Measurements from ENCODE around the gene WHAMM. TPM values are rescaled to one million over a fixed set of nuclear protein-coding genes. Genes with fewer than 3 reads are reported as not detected.
"Not testable (repeated sequence)": the region's sequence is repeated elsewhere in the genome, so short reads cannot be mapped to it uniquely, and the experiment has no call there.

WHAMM gene
- polyA plus RNA-seq, 5 donors = 10.0 to 13.6 (median 12.5) TPM

DNA sequence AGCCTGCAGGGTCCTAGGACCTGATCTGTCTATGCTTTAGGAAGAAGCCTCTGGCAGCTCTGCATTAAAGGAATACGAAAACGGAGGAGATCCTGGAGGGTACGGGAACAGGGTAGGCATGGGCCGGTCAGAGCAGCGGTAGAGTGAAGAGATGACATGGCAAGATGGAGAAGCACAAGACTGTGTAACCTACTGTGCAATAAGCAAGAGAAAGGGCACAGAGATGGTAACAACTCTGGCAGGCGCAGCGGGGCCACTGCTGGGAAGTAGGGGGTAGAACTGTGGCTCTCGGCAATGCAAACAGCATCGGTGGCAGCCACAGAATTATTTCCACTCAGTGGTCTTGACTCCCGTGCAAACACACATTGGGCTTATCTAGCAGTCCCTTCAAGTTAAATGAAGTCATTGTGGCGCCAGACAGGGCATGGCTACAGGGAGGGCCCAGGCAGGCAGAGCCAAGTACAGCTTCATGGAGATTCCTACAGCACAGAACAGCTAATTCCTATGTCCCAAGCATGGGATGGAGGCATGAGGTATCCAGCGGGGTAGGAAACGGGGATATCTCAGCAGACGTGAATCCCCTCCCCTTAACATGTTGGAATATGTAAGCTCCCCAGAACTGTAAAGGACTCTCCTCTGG is 28.8 kb downstream of the WHAMM start:
- DNase-seq = no peak

DNA sequence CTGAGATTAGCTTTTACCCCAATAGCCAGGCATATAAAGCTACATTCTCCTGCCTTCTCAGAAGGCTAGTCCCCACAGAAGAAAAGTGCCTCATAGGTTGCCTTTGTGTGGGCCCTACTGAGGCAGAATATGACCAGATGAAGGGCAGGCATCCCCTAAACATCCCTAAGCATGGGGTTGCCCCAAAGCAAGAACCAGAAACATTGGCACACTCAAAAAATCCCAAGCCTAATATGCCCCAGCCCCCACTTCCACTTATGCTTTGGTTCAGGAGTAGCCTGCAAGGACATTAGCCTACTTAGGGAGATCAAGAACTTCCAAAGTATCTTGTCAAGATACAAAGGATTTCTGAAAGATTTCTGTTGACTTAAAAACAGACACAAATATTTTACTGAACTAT is 29.7 kb downstream of the WHAMM start:
- DNase-seq = no peak

DNA sequence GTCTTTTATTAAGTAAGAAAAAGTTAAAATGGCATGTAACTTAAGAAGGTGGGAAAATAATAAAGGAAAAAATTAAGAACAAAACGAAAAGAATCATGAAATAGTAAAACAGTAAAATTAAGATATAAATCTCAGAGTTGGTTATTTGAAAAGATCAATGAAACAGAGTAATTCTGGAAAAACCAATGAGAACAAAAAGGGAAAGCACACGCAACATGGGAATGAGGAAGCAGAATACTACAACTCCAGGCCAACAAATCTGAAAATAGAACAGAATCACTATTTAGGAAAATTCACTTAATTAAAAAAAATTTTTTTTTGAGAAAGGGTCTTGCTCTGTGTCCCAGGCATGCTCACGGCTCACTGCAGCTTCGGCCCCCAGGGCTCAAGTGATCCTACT is 30.7 kb downstream of the WHAMM start:
- DNase-seq = no peak

DNA sequence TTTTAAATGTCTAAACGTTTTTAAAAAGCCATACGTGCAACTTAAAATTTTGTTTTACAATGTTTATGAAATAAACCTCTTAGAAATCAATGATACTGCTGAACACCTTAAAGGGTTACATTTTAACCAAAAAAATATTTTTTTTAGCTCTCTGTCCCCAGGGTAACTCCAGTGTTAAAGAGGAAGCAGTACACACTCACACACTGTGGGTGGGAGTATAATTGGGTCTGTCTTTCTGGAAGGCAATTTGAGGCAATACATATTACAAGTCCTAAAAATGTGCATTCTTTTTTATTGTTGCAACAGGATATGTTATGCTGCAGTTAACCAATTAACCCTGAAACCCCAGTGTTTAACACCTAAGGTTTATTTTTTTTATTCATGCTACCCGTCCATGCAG is 34.1 kb downstream of the WHAMM start:
- no peak for DNase-seq

DNA sequence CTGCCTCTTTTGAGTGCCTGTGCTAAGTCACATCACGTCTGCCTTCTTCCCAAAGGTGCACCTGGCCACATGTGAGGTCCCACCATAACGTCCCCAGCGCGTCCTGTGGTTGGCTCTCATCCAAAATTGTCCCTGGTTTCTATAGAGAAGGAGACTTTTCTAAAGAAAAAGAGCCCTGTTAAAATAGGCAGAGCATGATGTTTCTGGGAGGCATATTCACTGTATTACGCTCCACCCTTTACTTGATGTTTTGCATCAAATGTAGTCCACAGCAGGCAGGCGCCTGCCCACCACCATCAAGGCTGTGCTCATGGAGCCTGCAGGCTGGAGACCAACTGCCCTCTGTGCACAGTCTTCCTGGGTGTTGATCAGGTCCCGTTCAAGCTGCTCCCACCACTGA is 36.3 kb downstream of the WHAMM start:
- DNase-seq = no peak

- no peak for DNase-seq
Measured at GRCh38 chr15:82846621-82847020, 37.2 kb downstream of the WHAMM start.

DNA sequence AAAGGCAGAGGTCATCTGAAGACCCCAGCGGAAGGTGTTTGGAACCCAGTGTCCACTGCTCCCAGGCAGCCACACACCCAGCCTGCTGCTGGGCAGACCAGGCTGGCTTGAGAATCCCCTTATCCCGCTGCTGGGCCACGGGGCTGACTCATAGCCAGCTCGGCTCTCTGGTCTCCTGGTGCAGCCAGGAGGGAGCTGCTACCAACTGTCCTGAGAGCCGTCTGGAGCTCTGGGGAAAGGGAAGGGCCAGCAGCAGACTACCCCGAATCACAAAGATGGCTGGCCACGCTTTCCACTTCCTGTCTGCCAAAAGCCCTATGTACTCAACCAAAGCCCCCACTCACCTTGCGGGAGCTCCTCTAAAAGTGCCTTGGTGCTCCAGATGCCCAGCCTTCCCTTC is 38.3 kb downstream of the WHAMM start:
- no peak for DNase-seq

- no peak for DNase-seq
Measured at GRCh38 chr15:82848241-82848993, 39.0 kb downstream of the WHAMM start.

GRCh38 chr15:82849556-82850512 is 40.4 kb downstream of the WHAMM start:
- peak; percentile 63 to 65 for DNase-seq

- DNase-seq = no peak
Measured at GRCh38 chr15:82850731-82851130, 41.3 kb downstream of the WHAMM start.

DNA sequence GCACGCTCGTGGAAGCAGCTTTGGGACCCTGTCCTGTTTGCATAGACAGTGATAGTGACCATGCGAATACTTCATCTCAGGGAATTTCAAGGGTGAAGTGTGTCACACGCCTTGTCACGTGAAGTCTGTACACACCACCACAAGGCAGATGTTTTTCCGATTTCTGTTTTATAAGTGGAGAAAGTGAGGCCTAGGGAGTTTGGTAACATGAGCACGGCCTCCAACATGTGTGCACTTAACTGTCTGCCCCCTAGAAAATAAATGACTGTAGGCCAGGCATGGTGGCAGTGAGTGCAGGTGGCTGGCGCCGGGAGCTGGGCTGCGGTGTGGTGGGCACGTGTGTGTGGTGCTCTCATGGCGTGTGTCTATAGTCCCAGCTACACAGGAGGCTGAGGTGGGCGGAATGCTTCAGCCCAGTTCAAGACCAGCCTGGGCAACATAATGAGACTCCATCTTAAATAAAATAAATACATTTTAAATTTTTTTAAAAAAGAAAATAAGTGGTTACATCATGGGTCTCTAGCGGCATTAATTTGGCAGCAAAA is 42.0 kb downstream of the WHAMM start:
- DNase-seq = no peak

GRCh38 chr15:82851981-82852511 is 42.6 kb downstream of the WHAMM start:
- no peak for DNase-seq

- DNase-seq = no peak
Measured at GRCh38 chr15:82852941-82853561, 43.6 kb downstream of the WHAMM start.

DNA sequence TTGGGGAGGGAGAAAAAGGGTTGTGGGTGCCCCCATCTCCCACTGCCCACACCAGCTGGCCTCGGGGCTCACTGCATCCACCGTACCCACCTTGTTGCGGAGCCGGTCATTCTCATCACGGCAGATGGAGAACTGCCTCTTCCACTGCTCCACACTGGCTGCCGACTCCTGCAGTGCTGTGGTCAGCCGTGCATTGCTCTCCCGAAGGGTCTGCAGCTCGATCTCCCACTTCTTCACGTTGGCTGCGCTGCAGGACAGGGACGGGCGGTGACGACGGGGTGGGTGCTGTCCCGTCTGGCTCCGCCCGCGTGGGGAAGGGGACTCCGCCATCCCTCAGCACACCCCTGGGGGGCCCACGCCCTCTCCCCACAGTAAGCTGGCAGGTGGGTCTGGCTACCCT is 45.1 kb downstream of the WHAMM start:
- no peak for DNase-seq

GRCh38 chr15:82855286-82856100 is 46.1 kb downstream of the WHAMM start:
- DNase-seq = no peak

DNA sequence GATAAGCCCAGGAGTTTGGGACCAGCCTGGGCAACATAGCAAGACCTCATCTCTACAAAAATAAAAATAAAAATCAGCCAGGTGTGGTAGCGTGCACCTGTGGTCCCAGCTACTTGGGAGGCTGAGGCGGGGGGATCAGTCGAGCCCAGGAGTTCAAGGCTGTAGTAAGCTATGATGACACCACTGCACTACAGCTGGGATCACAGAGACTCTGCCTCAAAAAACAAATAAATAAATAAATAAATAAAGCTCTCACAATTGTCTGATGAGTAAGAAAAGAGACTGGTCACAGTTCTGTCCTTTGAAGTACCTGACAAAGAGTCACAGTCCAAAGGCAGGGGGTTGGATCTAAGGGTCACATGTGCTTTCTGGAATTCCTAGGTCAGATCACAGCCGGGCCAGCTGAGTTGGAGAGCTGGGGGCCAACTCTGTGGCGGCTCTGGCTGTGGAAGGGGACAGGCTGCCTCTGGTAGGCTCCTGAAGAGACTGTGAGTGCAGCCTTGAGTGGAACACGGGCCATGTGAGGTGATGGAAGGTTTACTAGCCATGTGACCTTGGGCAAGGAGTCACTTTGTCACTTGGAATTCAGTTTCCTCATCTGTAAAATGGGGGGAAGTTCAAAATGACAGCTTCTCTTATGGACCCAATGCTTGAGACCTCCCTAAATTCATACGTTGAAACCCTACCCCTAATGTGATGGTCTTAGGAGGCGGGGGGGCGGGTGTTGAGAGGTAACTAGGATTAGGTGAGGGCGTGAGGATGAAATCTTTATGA is 47.2 kb downstream of the WHAMM start:
- no peak for DNase-seq

GRCh38 chr15:82858932-82859331 is 49.5 kb downstream of the WHAMM start:
- DNase-seq = no peak

- DNase-seq = no peak
Measured at GRCh38 chr15:82862886-82863285, 53.5 kb downstream of the WHAMM start.

DNA sequence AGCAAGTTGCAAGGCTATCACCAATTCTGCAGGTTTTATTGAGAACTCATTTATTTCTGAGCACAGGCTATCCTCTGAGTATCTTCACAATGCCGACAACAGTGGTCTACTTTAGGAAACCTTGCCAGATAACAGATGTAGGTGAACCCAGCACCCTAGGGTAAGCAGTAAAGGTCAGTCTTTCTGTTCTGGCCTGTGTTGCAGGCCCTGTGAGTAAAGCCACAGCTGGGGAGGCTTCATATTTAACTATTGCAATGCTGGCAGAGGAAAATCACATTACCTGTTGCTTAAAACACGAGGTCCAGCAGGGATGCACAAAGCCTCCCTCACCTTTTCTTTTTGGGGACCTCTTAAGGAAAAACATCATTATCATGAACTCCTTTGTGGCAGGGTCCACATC is 55.5 kb downstream of the WHAMM start:
- DNase-seq = no peak

GRCh38 chr15:82865581-82865980 is 56.2 kb downstream of the WHAMM start:
- DNase-seq = not testable (repeated sequence)

Data from right lung (tissue), 5 donors.